Naive thymus-derived CD4-positive, alpha-beta T cell (primary cell): Measurements from ENCODE around the gene GANAB. TPM values are rescaled to one million over a fixed set of nuclear protein-coding genes. Genes with fewer than 3 reads are reported as not detected.
A peak's percentile ranks its signal among the peaks of the same experiment; 100 is the strongest.

Source experiments
- ATAC-seq: fragments of 150-1000 bp; cut with Tn5 transposase; 2 replicates; pipeline ENCODE4 v1.10.0; 2021; ENCODE audit warnings: mild to moderate bottlenecking, moderate library complexity
- CTCF ChIA-PET: fragments of 350-600 bp; sonication (Branson Sonifier 250); formaldehyde crosslinking; loops from one replicate; lab custom pipeline; 2021; ENCODE audit warnings: antibody characterized with exemption; lab: Charles Lee
- POLR2A ChIA-PET: fragments of 350-600 bp; sonication (Branson Sonifier 250); formaldehyde crosslinking; loops from one replicate; lab custom pipeline; 2021; ENCODE audit warnings: antibody characterized with exemption, inconsistent platforms; lab: Charles Lee
- DNase-seq, 9 donors: peaks; one replicate each; pipeline versions ENCODE4 v3.0.0 to v3.0.0-alpha.2; 2020 to 2022; ENCODE audit warnings: mixed read lengths in 1 of 9
- H3K27ac ChIP-seq: one replicate; pipeline ENCODE4 v1.7.0; 2013; ENCODE audit warnings: mild to moderate bottlenecking, low read depth, low read length, moderate library complexity
- H3K27me3 ChIP-seq, 2 donors: one replicate each; pipeline ENCODE4 v1.7.0; 2013; ENCODE audit warnings: low read length in 2 of 2, mild to moderate bottlenecking in 2 of 2, moderate library complexity in 2 of 2; ENCODE audit not compliant: control insufficient read depth in 2 of 2, insufficient read depth in 2 of 2
- H3K36me3 ChIP-seq, 3 experiments: 1 replicate in 2 of 3; 2 replicates in 1 of 3; pipeline ENCODE4 v1.7.0; 2013; ENCODE audit warnings: low read length in 3 of 3, mild to moderate bottlenecking in 3 of 3, moderate library complexity in 1 of 3; ENCODE audit not compliant: insufficient read depth in 3 of 3, control insufficient read depth in 2 of 3
- H3K4me1 ChIP-seq, 2 donors: one replicate each; pipeline ENCODE4 v1.7.0; 2013; ENCODE audit warnings: low read length in 2 of 2, mild to moderate bottlenecking in 2 of 2, moderate library complexity in 1 of 2; ENCODE audit not compliant: control insufficient read depth in 2 of 2, insufficient read depth in 2 of 2
- H3K4me3 ChIP-seq: 2 replicates; pipeline ENCODE4 v1.7.0; 2013; ENCODE audit warnings: mild to moderate bottlenecking, low read length
- H3K9me3 ChIP-seq, 3 experiments: 1 replicate in 2 of 3; 2 replicates in 1 of 3; pipeline ENCODE4 v1.7.0; 2013; ENCODE audit warnings: low read length in 3 of 3; ENCODE audit not compliant: control insufficient read depth in 2 of 3
- H3K27ac Mint-ChIP-seq, 9 donors: one replicate each; pipeline ENCODE4 v1.8.0; 2020 to 2022; ENCODE audit warnings: mixed read lengths in 9 of 9, mild to moderate bottlenecking in 8 of 9, moderate library complexity in 5 of 9, inconsistent platforms in 2 of 9
- H3K27me3 Mint-ChIP-seq, 5 donors: one replicate each; pipeline ENCODE4 v1.8.0; 2021 to 2022; ENCODE audit warnings: mixed read lengths in 5 of 5, mild to moderate bottlenecking in 1 of 5
- H3K36me3 Mint-ChIP-seq, 5 donors: one replicate each; pipeline ENCODE4 v1.8.0; 2020 to 2022; ENCODE audit warnings: mixed read lengths in 5 of 5, mild to moderate bottlenecking in 3 of 5, inconsistent platforms in 1 of 5
- H3K4me1 Mint-ChIP-seq, 7 donors: one replicate each; pipeline ENCODE4 v1.8.0; 2020 to 2022; ENCODE audit warnings: mixed read lengths in 7 of 7, mild to moderate bottlenecking in 3 of 7, inconsistent platforms in 1 of 7
- H3K4me3 Mint-ChIP-seq, 10 donors: one replicate each; pipeline ENCODE4 v1.8.0; 2020 to 2022; ENCODE audit warnings: mild to moderate bottlenecking in 10 of 10, mixed read lengths in 10 of 10, moderate library complexity in 6 of 10, inconsistent platforms in 2 of 10
- H3K9me3 Mint-ChIP-seq, 11 donors: one replicate each; pipeline ENCODE4 v1.8.0; 2020 to 2022; ENCODE audit warnings: mixed read lengths in 11 of 11, mild to moderate bottlenecking in 4 of 11, inconsistent platforms in 1 of 11, moderate library complexity in 1 of 11
- intact Hi-C, 2 donors: fragments of 100-400 bp; cut with micrococcal nuclease; formaldehyde crosslinking; loops; one replicate each; pipeline ENCODE4 v1.15.1; 2023
- polyA plus RNA-seq, 2 donors: library from polyadenylated mRNA; unstranded; fragments of 300-500 nt; fragmentation: Illumina TruSeq; gene quantifications; one replicate each; pipeline ENCODE4 v1.2.3, GENCODE V29; 2021
- total RNA-seq, 6 experiments: library from RNA in 5 of 6; stranded (reverse) in 5 of 6; gene quantifications; 1 replicate in 5 of 6; 2 replicates in 1 of 6; pipeline ENCODE4 v1.2.3 and lab custom pipeline; 2021 to 2026

Gene GANAB
- total and polyA plus RNA-seq, 7 experiments from 2014 or later, result 157 to 313 (median 217) TPM

- no peaks in the 10 kb centered on the region for H3K9me3 Mint-ChIP-seq
- peak overlapping the region in 2 of 9 donors; percentile 94 for H3K27ac Mint-ChIP-seq
These were observed 30.9 kb downstream of the GANAB start for GRCh38 chr11:62615521-62615920.

GRCh38 chr11:62614275-62614674 lies 32.1 kb downstream of the GANAB start:
- Mint-ChIP-seq H3K4me1 (peaks cover 25 to 46% (median 40%) of the 10 kb centered on the region in 7 donors), H3K4me3 (peak overlapping the region in 6 of 10 donors; percentile 31 to 99 (median 58)), H3K27me3 (no peaks in the 10 kb centered on the region), H3K36me3 (peaks cover 0 to 17% (median 4%) of the 10 kb centered on the region in 5 donors), H3K27ac (peak overlapping the region; percentile 73 to 95 (median 89)), H3K9me3 (no peaks in the 10 kb centered on the region)
- DNase-seq (no peak), ATAC-seq (no peak)
- Histone ChIP-seq H3K9me3 (no peaks in the 10 kb centered on the region), H3K36me3 (peaks cover 0 to 38% (median 0%) of the 10 kb centered on the region in 3 experiments), H3K4me3 (no peak overlapping the region), H3K4me1 (peaks cover 16 to 28% of the 10 kb centered on the region in 2 donors), H3K27me3 (no peaks in the 10 kb centered on the region), H3K27ac (no peak overlapping the region)
- CTCF ChIA-PET, result interaction anchor here (1.8 to 4.1 kb wide), 2 partner anchors 22 to 34 kb away, joined by 6 to 27 read pairs; partner anchors contain the start of gene TUT1
- POLR2A ChIA-PET, result interaction anchor here (0.7 to 12.0 kb wide), 5 partner anchors 7 to 237 kb away, joined by 3 to 219 read pairs (median 64); partner anchors contain the start of genes B3GAT3, C11orf98, CSKMT and GANAB
- intact Hi-C loops, result loop anchor here in 1 of 2 donors (5.0 kb wide), 1 partner anchor 228 kb away; no protein-coding TSS in a partner anchor

More at GRCh38 chr11:62615521-62615920, 30.9 kb downstream of the GANAB start:
- ChIA-PET CTCF (interaction anchor here (0.9 kb wide), 1 partner anchor 24 kb away, joined by 3 read pairs; the partner anchor contains the start of gene TUT1), POLR2A (interaction anchor here (0.8 to 1.3 kb wide), 4 partner anchors 24 to 50 kb away, joined by 3 to 5 read pairs (median 3); partner anchors contain the start of genes C11orf98, CSKMT, INTS5 and TUT1)
- ATAC-seq, result no peak
- intact Hi-C loops, result no loop called here
- Histone ChIP-seq H3K4me1 (peaks cover 16 to 19% of the 10 kb centered on the region in 2 donors), H3K36me3 (peaks cover 0 to 34% (median 0%) of the 10 kb centered on the region in 3 experiments), H3K27me3 (no peaks in the 10 kb centered on the region), H3K27ac (no peak overlapping the region), H3K4me3 (no peak overlapping the region), H3K9me3 (no peaks in the 10 kb centered on the region)
- H3K36me3 Mint-ChIP-seq, result peaks cover 0 to 12% (median 5%) of the 10 kb centered on the region in 5 donors
- peaks cover 14 to 43% (median 36%) of the 10 kb centered on the region in 7 donors for H3K4me1 Mint-ChIP-seq
- H3K27me3 Mint-ChIP-seq, result no peaks in the 10 kb centered on the region
- H3K4me3 Mint-ChIP-seq, result no peak overlapping the region
- DNase-seq, result no peak

GRCh38 chr11:62613291-62613778 lies 33.1 kb downstream of the GANAB start:
- no peaks in the 10 kb centered on the region for H3K9me3 Mint-ChIP-seq
- POLR2A ChIA-PET, result interaction anchor here (0.6 to 12.0 kb wide), 8 partner anchors 8 to 1225 kb away, joined by 3 to 219 read pairs (median 8); partner anchors contain the start of genes B3GAT3, C11orf98, CSKMT and GANAB
- Histone ChIP-seq H3K27ac (peak overlapping the region; percentile 92), H3K27me3 (no peaks in the 10 kb centered on the region), H3K4me3 (no peak overlapping the region), H3K4me1 (peaks cover 19 to 29% of the 10 kb centered on the region in 2 donors), H3K36me3 (peaks cover 0 to 47% (median 0%) of the 10 kb centered on the region in 3 experiments), H3K9me3 (no peaks in the 10 kb centered on the region)
- ATAC-seq (no peak), DNase-seq (no peak)
- no peaks in the 10 kb centered on the region for H3K27me3 Mint-ChIP-seq
- CTCF ChIA-PET, result interaction anchor here (0.5 to 4.1 kb wide), 7 partner anchors 12 to 87 kb away, joined by 3 to 27 read pairs (median 3); partner anchors contain the start of genes C11orf98, CSKMT, MTA2 and TUT1
- peaks cover 31 to 49% (median 41%) of the 10 kb centered on the region in 7 donors for H3K4me1 Mint-ChIP-seq
- intact Hi-C loops, result loop anchor here (2.0 to 5.0 kb wide), 3 partner anchors 33 to 229 kb away; partner anchors contain the start of genes C11orf98 (in 1 of the 2), CSKMT (in 1 of the 2) and GANAB (in 1 of the 2)
- peak overlapping the region; percentile 64 to 95 (median 89) for H3K27ac Mint-ChIP-seq
- H3K4me3 Mint-ChIP-seq, result peak overlapping the region; percentile 47 to 99 (median 70)
- peaks cover 0 to 19% (median 0%) of the 10 kb centered on the region in 5 donors for H3K36me3 Mint-ChIP-seq

DNA sequence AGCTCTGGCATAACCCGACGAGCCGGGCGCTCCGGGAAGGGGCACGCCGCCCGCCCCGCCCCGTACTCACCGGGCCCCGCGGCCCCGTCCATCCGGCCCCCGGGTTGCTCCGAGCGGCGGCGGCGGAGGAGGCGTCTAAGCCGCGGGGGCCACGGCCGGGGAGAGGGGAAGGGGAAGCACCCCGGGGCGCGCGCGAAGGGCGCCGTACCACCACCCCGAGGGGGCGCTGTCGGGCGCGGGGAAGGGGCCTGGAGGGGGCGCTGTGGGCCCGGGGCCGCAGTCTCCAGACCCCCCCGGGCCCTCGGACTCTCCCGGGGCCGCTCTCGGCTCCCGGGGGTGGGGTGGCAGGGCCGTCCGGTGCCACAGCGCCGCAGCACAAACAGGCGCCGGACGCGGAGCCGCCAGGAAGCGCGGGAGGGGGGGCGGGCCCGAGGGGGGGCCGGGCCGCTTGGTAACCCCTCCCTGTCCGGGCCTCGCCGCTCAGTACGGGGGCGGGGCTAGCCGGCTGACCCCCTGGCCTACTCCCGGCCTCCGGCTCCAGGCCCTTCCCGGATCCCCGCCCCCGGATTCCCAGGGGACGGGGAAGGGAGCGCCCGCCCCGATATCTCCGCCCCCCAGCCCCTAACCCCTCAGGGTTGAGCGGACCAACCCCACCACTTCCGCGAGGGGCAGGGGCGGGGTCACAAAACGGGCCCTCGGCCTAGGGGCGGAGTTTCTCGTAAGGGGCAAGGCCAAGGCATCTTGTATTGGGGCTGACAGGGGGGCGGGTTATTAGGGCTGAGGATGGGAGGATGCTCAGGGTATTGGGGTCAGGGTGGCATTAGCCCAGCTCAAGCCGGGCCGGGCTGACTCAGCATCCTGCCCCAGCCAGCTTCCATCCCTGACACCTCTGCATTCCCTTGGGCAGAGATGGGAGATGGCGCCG lies 33.8 kb downstream of the GANAB start, which contains the start of the genes EML3 and ROM1:
EML3 (minus strand) TSS at position 410 of the 925 bp plus-strand sequence; CDS start at position 92, 318 bp downstream.
ROM1 (plus strand) TSS at position 892 of the 925 bp plus-strand sequence; CDS start at position 917, 25 bp downstream.
- no peaks in the 10 kb centered on the region for H3K27me3 Mint-ChIP-seq
- Histone ChIP-seq H3K27ac (peak within 1 kb of the TSS; percentile 92), H3K36me3 (peaks cover 0 to 53% (median 0%) of the 10 kb centered on the region in 3 experiments), H3K4me1 (peaks cover 19 to 32% of the 10 kb centered on the region in 2 donors), H3K9me3 (no peaks in the 10 kb centered on the region), H3K27me3 (no peaks in the 10 kb centered on the region), H3K4me3 (peak within 1 kb of the TSS; percentile 99)
- peaks cover 31 to 56% (median 48%) of the 10 kb centered on the region in 7 donors for H3K4me1 Mint-ChIP-seq
- no peaks in the 10 kb centered on the region for H3K9me3 Mint-ChIP-seq
- peak within 1 kb of the TSS; percentile 89 to 100 (median 96) for H3K4me3 Mint-ChIP-seq
- intact Hi-C loops, result loop anchor here (1.0 to 5.0 kb wide), 15 partner anchors 10 to 230 kb away; partner anchors contain the start of genes C11orf98 (in 2 of the 2), CSKMT (in 2 of the 2), GANAB (in 2 of the 2) and MTA2 (in 1 of the 2)
- H3K36me3 Mint-ChIP-seq, result peaks cover 0 to 26% (median 5%) of the 10 kb centered on the region in 5 donors
- peak; percentile 90 for ATAC-seq
- peak; percentile 74 to 96 (median 83) for DNase-seq
- ChIA-PET POLR2A (interaction anchor here (0.6 to 12.0 kb wide), 19 partner anchors 9 to 1224 kb away, joined by 3 to 219 read pairs (median 8); partner anchors contain the start of genes B3GAT3, C11orf98, CSKMT and GANAB), CTCF (interaction anchor here (0.5 to 4.1 kb wide), 13 partner anchors 9 to 87 kb away, joined by 3 to 27 read pairs (median 4); partner anchors contain the start of genes B3GAT3, C11orf98, CSKMT and EEF1G)
- peak within 1 kb of the TSS; percentile 93 to 100 (median 97) for H3K27ac Mint-ChIP-seq

GRCh38 chr11:62611705-62612365 lies 34.6 kb downstream of the GANAB start:
- ChIA-PET CTCF (interaction anchor here (0.7 to 4.1 kb wide), 11 partner anchors 10 to 82 kb away, joined by 3 to 27 read pairs (median 4); partner anchors contain the start of genes B3GAT3, C11orf98, CSKMT and EEF1G), POLR2A (interaction anchor here (0.5 to 12.0 kb wide), 18 partner anchors 9 to 250 kb away, joined by 3 to 219 read pairs (median 8); partner anchors contain the start of genes B3GAT3, C11orf98, CSKMT and EEF1G)
- no peaks in the 10 kb centered on the region for H3K27me3 Mint-ChIP-seq
- no peaks in the 10 kb centered on the region for H3K9me3 Mint-ChIP-seq
- intact Hi-C loops, result loop anchor here (1.0 to 5.0 kb wide), 15 partner anchors 10 to 230 kb away; partner anchors contain the start of genes C11orf98 (in 2 of the 2), CSKMT (in 2 of the 2), GANAB (in 2 of the 2) and MTA2 (in 1 of the 2)
- peak in 2 of 9 donors; percentile 60 to 62 for DNase-seq
- Histone ChIP-seq H3K9me3 (no peaks in the 10 kb centered on the region), H3K27ac (peak overlapping the region; percentile 92), H3K4me1 (peaks cover 19 to 32% of the 10 kb centered on the region in 2 donors), H3K27me3 (no peaks in the 10 kb centered on the region), H3K36me3 (peaks cover 0 to 53% (median 0%) of the 10 kb centered on the region in 3 experiments), H3K4me3 (peak overlapping the region; percentile 99)
- H3K4me1 Mint-ChIP-seq, result peaks cover 31 to 59% (median 51%) of the 10 kb centered on the region in 7 donors
- ATAC-seq, result peak; percentile 50
- peak overlapping the region; percentile 89 to 100 (median 96) for H3K4me3 Mint-ChIP-seq
- H3K27ac Mint-ChIP-seq, result peak overlapping the region; percentile 93 to 100 (median 97)
- H3K36me3 Mint-ChIP-seq, result peaks cover 0 to 28% (median 5%) of the 10 kb centered on the region in 5 donors
